ENCODE data around the gene RIC8B. TPM values are rescaled to one million over a fixed set of nuclear protein-coding genes. Genes with fewer than 3 reads are reported as not detected.

Gene RIC8B
- total RNA-seq, 1 donor from 2014 or later = 11.6 TPM

- ATAC-seq (no peak), DNase-seq (no peak)
- no peak for TF ChIP-seq CTCF (IDR thresholded peaks at IDR 0.05)
- H3K9me3 ChIP-seq = no peaks in the 10 kb centered on the region
- H3K4me3 ChIP-seq = no peak overlapping the region
- H3K27ac ChIP-seq = no peak overlapping the region
- intact Hi-C loops (cut with DNase I) = no loop called here
- peaks cover 20% of the 10 kb centered on the region for H3K36me3 ChIP-seq
- no peaks in the 10 kb centered on the region for H3K27me3 ChIP-seq
- H3K4me1 ChIP-seq = no peaks in the 10 kb centered on the region
These were observed 88.7 kb downstream of the RIC8B start for GRCh38 chr12:106863189-106863588.

- Histone ChIP-seq H3K4me3 (no peak overlapping the region), H3K36me3 (peaks cover 8% of the 10 kb centered on the region), H3K27ac (no peak overlapping the region), H3K4me1 (no peaks in the 10 kb centered on the region), H3K9me3 (no peaks in the 10 kb centered on the region), H3K27me3 (no peaks in the 10 kb centered on the region)
- intact Hi-C loops (cut with DNase I) = no loop called here
- no peak for TF ChIP-seq CTCF (IDR thresholded peaks at IDR 0.05)
- ATAC-seq = no peak
- DNase-seq = no peak
These were observed 91.2 kb downstream of the RIC8B start for GRCh38 chr12:106865683-106866082.

GRCh38 chr12:106866426-106867080, 92.1 kb downstream of the RIC8B start:
- no peaks in the 10 kb centered on the region for H3K36me3 ChIP-seq
- no peak overlapping the region for H3K27ac ChIP-seq
- no peak for TF ChIP-seq CTCF (IDR thresholded peaks at IDR 0.05)
- no peaks in the 10 kb centered on the region for H3K4me1 ChIP-seq
- no peaks in the 10 kb centered on the region for H3K9me3 ChIP-seq
- H3K4me3 ChIP-seq = no peak overlapping the region
- DNase-seq (no peak), ATAC-seq (no peak)
- intact Hi-C loops (cut with DNase I) = no loop called here
- no peaks in the 10 kb centered on the region for H3K27me3 ChIP-seq

- Histone ChIP-seq H3K27ac (no peak overlapping the region), H3K9me3 (no peaks in the 10 kb centered on the region), H3K4me3 (no peak overlapping the region), H3K27me3 (no peaks in the 10 kb centered on the region), H3K4me1 (no peaks in the 10 kb centered on the region), H3K36me3 (peaks cover 5% of the 10 kb centered on the region)
- intact Hi-C loops (cut with DNase I) = no loop called here
- no peak for TF ChIP-seq CTCF (IDR thresholded peaks at IDR 0.05)
- DNase-seq (no peak), ATAC-seq (no peak)
These were observed 93.2 kb downstream of the RIC8B start for GRCh38 chr12:106867651-106868050.

GRCh38 chr12:106868982-106869700, 94.7 kb downstream of the RIC8B start:
- TF ChIP-seq CTCF (IDR thresholded peaks at IDR 0.05) = no peak
- DNase-seq (no peak), ATAC-seq (no peak)
- Histone ChIP-seq H3K27ac (no peak overlapping the region), H3K27me3 (no peaks in the 10 kb centered on the region), H3K4me3 (no peak overlapping the region), H3K4me1 (no peaks in the 10 kb centered on the region), H3K36me3 (peaks cover 14% of the 10 kb centered on the region), H3K9me3 (no peaks in the 10 kb centered on the region)
- intact Hi-C loops (cut with DNase I) = no loop called here

All from upper lobe of right lung (tissue), 1 donor.